WTC11 (cell line): ENCODE results near the gene TAGLN3. TPM values are rescaled to one million over a fixed set of nuclear protein-coding genes. Genes with fewer than 3 reads are reported as not detected.

Experiments used
- ATAC-seq: fragments of 200-7000 bp; cut with Tn5 transposase; 2 replicates; pipeline ENCODE4 v1.10.0; 2021; ENCODE audit warnings: mild to moderate bottlenecking, moderate library complexity
- CTCF ChIA-PET: fragments of 300-600 bp; sonication (Branson Sonifier 250); formaldehyde crosslinking; loops from one replicate; lab custom pipeline; 2021; ENCODE audit warnings: antibody characterized with exemption; lab: Charles Lee
- POLR2A ChIA-PET: fragments of 350-600 bp; sonication (Branson Sonifier 250); formaldehyde crosslinking; loops from one replicate; lab custom pipeline; 2021; ENCODE audit warnings: antibody characterized with exemption; lab: Charles Lee
- DNase-seq: peaks from one replicate; pipeline ENCODE4 v3.0.0; 2021; ENCODE audit warnings: low spot score
- H3K27ac Mint-ChIP-seq: 2 replicates; pipeline ENCODE4 v1.8.0; 2021; ENCODE audit warnings: mixed read lengths
- H3K27me3 Mint-ChIP-seq: 2 replicates; pipeline ENCODE4 v1.8.0; 2021; ENCODE audit warnings: low read depth, mild to moderate bottlenecking, moderate library complexity, mixed read lengths
- H3K36me3 Mint-ChIP-seq: 2 replicates; pipeline ENCODE4 v1.8.0; 2021; ENCODE audit warnings: mixed read lengths
- H3K4me1 Mint-ChIP-seq: 2 replicates; pipeline ENCODE4 v1.8.0; 2022; ENCODE audit warnings: mixed read lengths
- H3K4me3 Mint-ChIP-seq: 2 replicates; pipeline ENCODE4 v1.8.0; 2021; ENCODE audit warnings: mild to moderate bottlenecking, moderate library complexity, mixed read lengths
- H3K9me3 Mint-ChIP-seq: 2 replicates; pipeline ENCODE4 v1.8.0; 2021; ENCODE audit warnings: mixed read lengths
- AR ChIP-seq: fragments of 250-450 bp; sonication (Bioruptor Pico); IDR thresholded peaks from 2 replicates; pipeline ENCODE4 v1.9.0; 2021; ENCODE audit warnings: mild to moderate bottlenecking
- ARID4B ChIP-seq: sonication (generic); formaldehyde crosslinking; IDR thresholded peaks from 2 replicates; pipeline ENCODE4 v1.8.0; 2023; ENCODE audit warnings: missing genetic modification reagents, mild to moderate bottlenecking, borderline replicate concordance
- CBFB ChIP-seq: sonication (generic); formaldehyde crosslinking; IDR thresholded peaks from 2 replicates; pipeline ENCODE4 v1.8.1; 2022; ENCODE audit warnings: mild to moderate bottlenecking, low read depth, missing genetic modification reagents
- IRF1 ChIP-seq: sonication (generic); formaldehyde crosslinking; IDR thresholded peaks from 2 replicates; pipeline ENCODE4 v1.8.0; 2023; ENCODE audit warnings: missing genetic modification reagents
- JUN ChIP-seq: sonication (generic); formaldehyde crosslinking; IDR thresholded peaks from 2 replicates; pipeline ENCODE4 v1.8.0; 2023; ENCODE audit warnings: mild to moderate bottlenecking, missing genetic modification reagents
- MAX ChIP-seq: sonication (generic); formaldehyde crosslinking; IDR thresholded peaks from 2 replicates; pipeline ENCODE4 v1.8.0; 2022; ENCODE audit warnings: mild to moderate bottlenecking, missing genetic modification reagents
- NR1H2 ChIP-seq: sonication (generic); formaldehyde crosslinking; IDR thresholded peaks from 2 replicates; pipeline ENCODE4 v1.9.0; 2021; ENCODE audit warnings: mild to moderate bottlenecking, moderate library complexity, missing genetic modification reagents
- NR2C2 ChIP-seq: sonication (generic); formaldehyde crosslinking; IDR thresholded peaks from 2 replicates; pipeline ENCODE4 v1.8.0; 2022; ENCODE audit warnings: mild to moderate bottlenecking, missing genetic modification reagents
- STAT6 ChIP-seq: sonication (generic); formaldehyde crosslinking; conservative IDR thresholded peaks from 2 replicates; pipeline ENCODE4 v1.8.1; 2023; ENCODE audit warnings: mild to moderate bottlenecking, low read depth, missing genetic modification reagents, moderate library complexity
- TEAD1 ChIP-seq: sonication (generic); formaldehyde crosslinking; IDR thresholded peaks from 2 replicates; pipeline ENCODE4 v1.8.0; 2022; ENCODE audit warnings: mild to moderate bottlenecking, missing genetic modification reagents
- ZBTB21 ChIP-seq: sonication (generic); formaldehyde crosslinking; IDR thresholded peaks from 2 replicates; pipeline ENCODE4 v1.8.1; 2023; ENCODE audit warnings: mild to moderate bottlenecking, missing genetic modification reagents, borderline replicate concordance
- ZNF396 ChIP-seq: fragments of 250-450 bp; sonication (Bioruptor Pico); IDR thresholded peaks from 2 replicates; pipeline ENCODE4 v1.8.0; 2021; ENCODE audit warnings: mild to moderate bottlenecking, moderate library complexity, borderline replicate concordance
- ZNF416 ChIP-seq: fragments of 250-450 bp; sonication (Bioruptor Pico); IDR thresholded peaks from 2 replicates; pipeline ENCODE4 v1.9.0; 2021; ENCODE audit warnings: mild to moderate bottlenecking, inconsistent platforms
- ZNF671 ChIP-seq: fragments of 250-450 bp; sonication (Bioruptor Pico); IDR thresholded peaks from 2 replicates; pipeline ENCODE4 v1.8.0; 2021; ENCODE audit warnings: mild to moderate bottlenecking
- total RNA-seq: library from RNA; stranded (reverse); gene quantifications from 3 replicates; pipeline ENCODE4 v1.2.3, GENCODE V29; 2021
- TF ChIP-seq, protein P1 (sequence below): sonication (generic); formaldehyde crosslinking; IDR thresholded peaks from 2 replicates; pipeline ENCODE4 v1.8.1; 2023; ENCODE audit warnings: mild to moderate bottlenecking, missing genetic modification reagents
- TF ChIP-seq, protein P2 (sequence below): fragments of 250-450 bp; sonication (Bioruptor Pico); IDR thresholded peaks from 2 replicates; pipeline ENCODE4 v1.9.0; 2021; ENCODE audit warnings: moderate library complexity, mild to moderate bottlenecking, inconsistent platforms, borderline replicate concordance
- TF ChIP-seq, protein P3 (sequence below): sonication (generic); formaldehyde crosslinking; IDR thresholded peaks from 2 replicates; pipeline ENCODE4 v1.8.0; 2023; ENCODE audit warnings: mild to moderate bottlenecking, missing genetic modification reagents
- TF ChIP-seq, protein P4 (sequence below): fragments of 250-450 bp; sonication (Bioruptor Pico); IDR thresholded peaks from 2 replicates; pipeline ENCODE4 v2.1.2; 2022; ENCODE audit warnings: mild to moderate bottlenecking, moderate library complexity

TAGLN3 gene
- total RNA-seq, 1 experiment from 2014 or later = 2.8 TPM

- TF ChIP-seq, protein P1, sequence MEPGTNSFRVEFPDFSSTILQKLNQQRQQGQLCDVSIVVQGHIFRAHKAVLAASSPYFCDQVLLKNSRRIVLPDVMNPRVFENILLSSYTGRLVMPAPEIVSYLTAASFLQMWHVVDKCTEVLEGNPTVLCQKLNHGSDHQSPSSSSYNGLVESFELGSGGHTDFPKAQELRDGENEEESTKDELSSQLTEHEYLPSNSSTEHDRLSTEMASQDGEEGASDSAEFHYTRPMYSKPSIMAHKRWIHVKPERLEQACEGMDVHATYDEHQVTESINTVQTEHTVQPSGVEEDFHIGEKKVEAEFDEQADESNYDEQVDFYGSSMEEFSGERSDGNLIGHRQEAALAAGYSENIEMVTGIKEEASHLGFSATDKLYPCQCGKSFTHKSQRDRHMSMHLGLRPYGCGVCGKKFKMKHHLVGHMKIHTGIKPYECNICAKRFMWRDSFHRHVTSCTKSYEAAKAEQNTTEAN (CRISPR knock-in tag) = no peak
- TF ChIP-seq ZNF416 (CRISPR knock-in tag) (no peak), NR2C2 (no peak), JUN (CRISPR knock-in tag) (no peak)
Observed at GRCh38 chr3:112017091-112017490, 18.4 kb downstream of the TAGLN3 start (continued).

DNA sequence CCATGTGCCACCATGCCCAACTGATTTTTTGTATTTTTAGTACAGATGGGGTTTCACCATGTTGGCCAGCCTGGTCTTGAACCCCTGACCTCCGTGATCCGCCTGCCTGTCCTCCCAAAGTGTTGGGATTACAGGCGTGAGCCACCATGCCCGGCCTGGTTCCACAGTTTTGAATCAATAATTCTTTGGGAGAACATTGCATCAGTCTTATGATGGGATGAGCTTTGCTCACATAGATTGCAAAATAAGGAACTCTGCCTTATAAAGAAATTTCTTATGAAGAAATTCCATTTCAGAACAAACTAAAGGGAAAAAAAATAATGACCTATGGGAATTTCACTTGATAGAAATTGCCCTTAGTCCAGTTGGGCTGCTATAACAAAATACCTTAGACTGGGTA is 20.0 kb downstream of the TAGLN3 start:
- Mint-ChIP-seq H3K9me3 (peaks cover 14% of the 10 kb centered on the region), H3K36me3 (no peaks in the 10 kb centered on the region), H3K27me3 (no peaks in the 10 kb centered on the region; the same call in 1 of the 2 replicates), H3K27ac (no peak overlapping the region), H3K4me3 (no peak overlapping the region), H3K4me1 (peaks cover 3% of the 10 kb centered on the region; the same call in 1 of the 2 replicates)
- ChIA-PET CTCF (interaction anchor here (0.6 to 2.7 kb wide), 2 partner anchors 29 to 604 kb away, joined by 4 to 12 read pairs; no protein-coding TSS in a partner anchor), POLR2A (no interaction called here)
- no peak for DNase-seq
- no peak for ATAC-seq
- no peak for TF ChIP-seq ZNF396 (CRISPR knock-in tag)
- no peak for TF ChIP-seq TEAD1 (CRISPR knock-in tag)
- TF ChIP-seq ZNF671 (CRISPR knock-in tag) = no peak
- TF ChIP-seq ZBTB21 (CRISPR knock-in tag) = no peak
- no peak for TF ChIP-seq AR (CRISPR knock-in tag)
- TF ChIP-seq STAT6 (CRISPR knock-in tag) = no peak
- TF ChIP-seq, protein P2, sequence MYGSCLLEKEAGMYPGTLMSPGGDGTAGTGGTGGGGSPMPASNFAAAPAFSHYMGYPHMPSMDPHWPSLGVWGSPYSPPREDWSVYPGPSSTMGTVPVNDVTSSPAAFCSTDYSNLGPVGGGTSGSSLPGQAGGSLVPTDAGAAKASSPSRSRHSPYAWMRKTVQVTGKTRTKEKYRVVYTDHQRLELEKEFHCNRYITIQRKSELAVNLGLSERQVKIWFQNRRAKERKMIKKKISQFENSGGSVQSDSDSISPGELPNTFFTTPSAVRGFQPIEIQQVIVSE (CRISPR knock-in tag) = no peak
- no peak for TF ChIP-seq ARID4B
- no peak for TF ChIP-seq CBFB
- TF ChIP-seq, protein P3, sequence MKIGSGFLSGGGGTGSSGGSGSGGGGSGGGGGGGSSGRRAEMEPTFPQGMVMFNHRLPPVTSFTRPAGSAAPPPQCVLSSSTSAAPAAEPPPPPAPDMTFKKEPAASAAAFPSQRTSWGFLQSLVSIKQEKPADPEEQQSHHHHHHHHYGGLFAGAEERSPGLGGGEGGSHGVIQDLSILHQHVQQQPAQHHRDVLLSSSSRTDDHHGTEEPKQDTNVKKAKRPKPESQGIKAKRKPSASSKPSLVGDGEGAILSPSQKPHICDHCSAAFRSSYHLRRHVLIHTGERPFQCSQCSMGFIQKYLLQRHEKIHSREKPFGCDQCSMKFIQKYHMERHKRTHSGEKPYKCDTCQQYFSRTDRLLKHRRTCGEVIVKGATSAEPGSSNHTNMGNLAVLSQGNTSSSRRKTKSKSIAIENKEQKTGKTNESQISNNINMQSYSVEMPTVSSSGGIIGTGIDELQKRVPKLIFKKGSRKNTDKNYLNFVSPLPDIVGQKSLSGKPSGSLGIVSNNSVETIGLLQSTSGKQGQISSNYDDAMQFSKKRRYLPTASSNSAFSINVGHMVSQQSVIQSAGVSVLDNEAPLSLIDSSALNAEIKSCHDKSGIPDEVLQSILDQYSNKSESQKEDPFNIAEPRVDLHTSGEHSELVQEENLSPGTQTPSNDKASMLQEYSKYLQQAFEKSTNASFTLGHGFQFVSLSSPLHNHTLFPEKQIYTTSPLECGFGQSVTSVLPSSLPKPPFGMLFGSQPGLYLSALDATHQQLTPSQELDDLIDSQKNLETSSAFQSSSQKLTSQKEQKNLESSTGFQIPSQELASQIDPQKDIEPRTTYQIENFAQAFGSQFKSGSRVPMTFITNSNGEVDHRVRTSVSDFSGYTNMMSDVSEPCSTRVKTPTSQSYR (CRISPR knock-in tag) = no peak
- no peak for TF ChIP-seq MAX
- no peak for TF ChIP-seq IRF1 (CRISPR knock-in tag)
- TF ChIP-seq, protein P4, sequence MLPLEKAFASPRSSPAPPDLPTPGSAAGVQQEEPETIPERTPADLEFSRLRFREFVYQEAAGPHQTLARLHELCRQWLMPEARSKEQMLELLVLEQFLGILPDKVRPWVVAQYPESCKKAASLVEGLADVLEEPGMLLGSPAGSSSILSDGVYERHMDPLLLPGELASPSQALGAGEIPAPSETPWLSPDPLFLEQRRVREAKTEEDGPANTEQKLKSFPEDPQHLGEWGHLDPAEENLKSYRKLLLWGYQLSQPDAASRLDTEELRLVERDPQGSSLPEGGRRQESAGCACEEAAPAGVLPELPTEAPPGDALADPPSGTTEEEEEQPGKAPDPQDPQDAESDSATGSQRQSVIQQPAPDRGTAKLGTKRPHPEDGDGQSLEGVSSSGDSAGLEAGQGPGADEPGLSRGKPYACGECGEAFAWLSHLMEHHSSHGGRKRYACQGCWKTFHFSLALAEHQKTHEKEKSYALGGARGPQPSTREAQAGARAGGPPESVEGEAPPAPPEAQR = no peak
- no peak for TF ChIP-seq NR1H2
